Upper lobe of left lung (tissue), 6 donors: Measurements from ENCODE around the gene PRDM16. TPM values are rescaled to one million over a fixed set of nuclear protein-coding genes. Genes with fewer than 3 reads are reported as not detected.
A peak's percentile ranks its signal among the peaks of the same experiment; 100 is the strongest.

ENCODE experiments used
- ATAC-seq, 2 donors: fragments of 200-7000 bp; cut with Tn5 transposase; one replicate each; pipeline ENCODE4 v1.9.1; 2022; ENCODE audit warnings: mild to moderate bottlenecking in 2 of 2, moderate library complexity in 2 of 2; ENCODE audit not compliant: low FRiP score in 2 of 2
- DNase-seq, 2 donors: peaks; one replicate each; pipeline ENCODE4 v3.0.0-alpha.2; 2019 to 2020
- H3K27ac ChIP-seq, 4 donors: fragments of 200-600 bp; sonication (generic); one replicate each; pipeline ENCODE4 v1.5.1; 2016 to 2019
- H3K27me3 ChIP-seq, 4 donors: fragments of 200-600 bp; sonication (generic); one replicate each; pipeline ENCODE4 v1.5.1; 2017 to 2019
- H3K36me3 ChIP-seq, 4 donors: fragments of 200-600 bp; sonication (generic); one replicate each; pipeline ENCODE4 v1.5.1; 2016 to 2019
- H3K4me1 ChIP-seq, 4 donors: fragments of 200-600 bp; sonication (generic); one replicate each; pipeline ENCODE4 v1.5.1; 2018 to 2019
- H3K4me3 ChIP-seq, 4 donors: fragments of 200-600 bp; sonication (generic); one replicate each; pipeline ENCODE4 v1.5.1; 2017 to 2019; ENCODE audit warnings: mild to moderate bottlenecking in 2 of 4, moderate library complexity in 1 of 4
- H3K9me3 ChIP-seq, 4 donors: fragments of 200-600 bp; sonication (generic); one replicate each; pipeline ENCODE4 v1.5.1; 2018 to 2019
- EP300 ChIP-seq, 4 donors: sonication (generic); formaldehyde crosslinking; IDR thresholded peaks; one replicate each; pipeline ENCODE4 v1.5.1; 2017; ENCODE audit warnings: antibody characterized with exemption in 4 of 4, control low read depth in 2 of 4
- POLR2A ChIP-seq, 4 donors: fragments of 450-650 bp; IDR thresholded peaks; one replicate each; pipeline ENCODE4 v1.5.1; 2016 to 2017; ENCODE audit warnings: antibody characterized with exemption in 4 of 4, mild to moderate bottlenecking in 2 of 4
- POLR2AphosphoS5 ChIP-seq, 2 donors: sonication (generic); formaldehyde crosslinking; IDR thresholded peaks; one replicate each; pipeline ENCODE4 v1.5.1; 2017; ENCODE audit warnings: antibody characterized with exemption in 2 of 2
- WGBS, 2 donors: methylation state at CpG; one replicate each; pipeline ENCODE4 v1.1.5; 2017 to 2018; 5-methylcytosine and 5-hydroxymethylcytosine counted together
- total RNA-seq, 6 donors: library from RNA; depleted of rRNA in 4 of 6; stranded (reverse); fragments of >200 nt in 4 of 6; gene quantifications; one replicate each; pipeline versions ENCODE4 v1.1.0 to v1.2.1, GENCODE V29; 2016 to 2021
- TF ChIP-seq, protein P1 (sequence below), 6 experiments: fragments of 450-650 bp in 4 of 6; fragments of 200-600 bp in 2 of 6; sonication (generic) in 2 of 6; IDR thresholded peaks; one replicate each; pipeline ENCODE4 v1.5.1; 2016 to 2019; ENCODE audit warnings: antibody characterized with exemption in 6 of 6
- donor health status: DM: no; HTN: no; CAD: no; lungs with moderate emphysema.
- donor health status: DM: no; HTN: yes; CAD: no; lungs with severe emphysema.

PRDM16 gene
- total RNA-seq, 6 donors from 2014 or later, result 12.3 to 54.5 (median 21.2) TPM

- Histone ChIP-seq H3K4me1 (peaks cover 20 to 91% (median 35%) of the 10 kb centered on the region in 4 donors), H3K36me3 (no peaks in the 10 kb centered on the region), H3K4me3 (peak overlapping the region in 3 of 4 donors; percentile 57 to 88 (median 74)), H3K27ac (peak overlapping the region; percentile 68 to 90 (median 80)), H3K9me3 (no peaks in the 10 kb centered on the region), H3K27me3 (peaks cover 0 to 54% (median 24%) of the 10 kb centered on the region in 4 donors)
- no peak for TF ChIP-seq EP300 (IDR thresholded peaks at IDR 0.05)
- TF ChIP-seq, protein P1, sequence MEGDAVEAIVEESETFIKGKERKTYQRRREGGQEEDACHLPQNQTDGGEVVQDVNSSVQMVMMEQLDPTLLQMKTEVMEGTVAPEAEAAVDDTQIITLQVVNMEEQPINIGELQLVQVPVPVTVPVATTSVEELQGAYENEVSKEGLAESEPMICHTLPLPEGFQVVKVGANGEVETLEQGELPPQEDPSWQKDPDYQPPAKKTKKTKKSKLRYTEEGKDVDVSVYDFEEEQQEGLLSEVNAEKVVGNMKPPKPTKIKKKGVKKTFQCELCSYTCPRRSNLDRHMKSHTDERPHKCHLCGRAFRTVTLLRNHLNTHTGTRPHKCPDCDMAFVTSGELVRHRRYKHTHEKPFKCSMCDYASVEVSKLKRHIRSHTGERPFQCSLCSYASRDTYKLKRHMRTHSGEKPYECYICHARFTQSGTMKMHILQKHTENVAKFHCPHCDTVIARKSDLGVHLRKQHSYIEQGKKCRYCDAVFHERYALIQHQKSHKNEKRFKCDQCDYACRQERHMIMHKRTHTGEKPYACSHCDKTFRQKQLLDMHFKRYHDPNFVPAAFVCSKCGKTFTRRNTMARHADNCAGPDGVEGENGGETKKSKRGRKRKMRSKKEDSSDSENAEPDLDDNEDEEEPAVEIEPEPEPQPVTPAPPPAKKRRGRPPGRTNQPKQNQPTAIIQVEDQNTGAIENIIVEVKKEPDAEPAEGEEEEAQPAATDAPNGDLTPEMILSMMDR (IDR thresholded peaks at IDR 0.05), result no peak
- ATAC-seq (no peak), DNase-seq (peak in 1 of 2 donors; percentile 60)
- 55 to 60% methylated on average over 1 to 17 of the region's 17 CpGs for WGBS, 2 donors
Measured at GRCh38 chr1:3071565-3072390, 2.8 kb downstream of the PRDM16 start.

- peak overlapping the region; percentile 68 to 90 (median 80) for H3K27ac ChIP-seq
- no peak for TF ChIP-seq POLR2AphosphoS5 (IDR thresholded peaks at IDR 0.05)
- TF ChIP-seq EP300 (IDR thresholded peaks at IDR 0.05), result no peak
- TF ChIP-seq, protein P1 (IDR thresholded peaks at IDR 0.05), result no peak
- no peak for TF ChIP-seq POLR2A (IDR thresholded peaks at IDR 0.05)
- no peaks in the 10 kb centered on the region for H3K36me3 ChIP-seq
- H3K4me3 ChIP-seq, result peak overlapping the region in 3 of 4 donors; percentile 20 to 88 (median 74)
- WGBS, 2 donors, result 30 to 34% methylated on average over 2 to 28 of the region's 32 CpGs
- peak in 1 of 2 donors; percentile 9 for ATAC-seq
- H3K9me3 ChIP-seq, result no peaks in the 10 kb centered on the region
- H3K27me3 ChIP-seq, result peaks cover 0 to 46% (median 22%) of the 10 kb centered on the region in 4 donors
- DNase-seq, result peak in 1 of 2 donors; percentile 85
- H3K4me1 ChIP-seq, result peaks cover 20 to 88% (median 37%) of the 10 kb centered on the region in 4 donors
Measured at GRCh38 chr1:3072391-3073185, 3.6 kb downstream of the PRDM16 start.

DNA sequence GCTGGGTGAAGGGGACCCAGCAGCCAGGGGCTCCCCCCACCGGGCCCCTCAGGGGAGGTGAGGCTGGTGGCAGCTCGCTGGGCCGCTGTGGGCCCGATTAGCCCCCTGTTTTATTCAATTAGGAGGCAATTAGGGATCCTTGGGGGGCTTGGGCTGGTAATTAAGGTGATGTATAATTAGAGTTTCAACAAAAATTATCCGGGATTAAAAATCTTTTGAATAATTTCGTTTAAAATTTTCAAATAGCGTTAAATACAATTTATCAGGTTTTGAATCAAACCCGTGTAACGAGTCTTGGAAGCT is 4.1 kb downstream of the PRDM16 start:
- peaks cover 0 to 40% (median 18%) of the 10 kb centered on the region in 4 donors for H3K27me3 ChIP-seq
- no peak for DNase-seq
- peaks cover 16 to 88% (median 38%) of the 10 kb centered on the region in 4 donors for H3K4me1 ChIP-seq
- peak overlapping the region; percentile 68 to 90 (median 80) for H3K27ac ChIP-seq
- WGBS, 2 donors, result 5 to 20% methylated on average over 9 of the region's 9 CpGs
- ATAC-seq, result no peak
- no peaks in the 10 kb centered on the region for H3K36me3 ChIP-seq
- no peaks in the 10 kb centered on the region for H3K9me3 ChIP-seq
- H3K4me3 ChIP-seq, result peak overlapping the region in 3 of 4 donors; percentile 20 to 88 (median 74)
- no peak for TF ChIP-seq POLR2A (IDR thresholded peaks at IDR 0.05)
- no peak for TF ChIP-seq POLR2AphosphoS5 (IDR thresholded peaks at IDR 0.05)
- TF ChIP-seq, protein P1 (IDR thresholded peaks at IDR 0.05), result no peak
- TF ChIP-seq EP300 (IDR thresholded peaks at IDR 0.05), result no peak

GRCh38 chr1:3073489-3074296 is 4.7 kb downstream of the PRDM16 start:
- WGBS, 2 donors, result 4 to 6% methylated on average over 16 to 80 of the region's 82 CpGs
- H3K27ac ChIP-seq, result peak overlapping the region; percentile 68 to 90 (median 80)
- TF ChIP-seq POLR2AphosphoS5 (IDR thresholded peaks at IDR 0.05) (no peak), POLR2A (IDR thresholded peaks at IDR 0.05) (no peak), EP300 (IDR thresholded peaks at IDR 0.05) (no peak)
- TF ChIP-seq, protein P1 (IDR thresholded peaks at IDR 0.05), result no peak
- peak in 1 of 2 donors; percentile 84 for DNase-seq
- no peaks in the 10 kb centered on the region for H3K36me3 ChIP-seq
- ATAC-seq, result no peak
- H3K9me3 ChIP-seq, result no peaks in the 10 kb centered on the region
- H3K4me3 ChIP-seq, result peak overlapping the region in 3 of 4 donors; percentile 20 to 88 (median 74)
- peaks cover 11 to 88% (median 38%) of the 10 kb centered on the region in 4 donors for H3K4me1 ChIP-seq
- peaks cover 0 to 35% (median 13%) of the 10 kb centered on the region in 4 donors for H3K27me3 ChIP-seq
